ENCODE data around the gene CLCNKA.

GRCh38 chr1:16046842-16047241 lies 25.0 kb downstream of the CLCNKA start:
- TF ChIP-seq, protein P1, sequence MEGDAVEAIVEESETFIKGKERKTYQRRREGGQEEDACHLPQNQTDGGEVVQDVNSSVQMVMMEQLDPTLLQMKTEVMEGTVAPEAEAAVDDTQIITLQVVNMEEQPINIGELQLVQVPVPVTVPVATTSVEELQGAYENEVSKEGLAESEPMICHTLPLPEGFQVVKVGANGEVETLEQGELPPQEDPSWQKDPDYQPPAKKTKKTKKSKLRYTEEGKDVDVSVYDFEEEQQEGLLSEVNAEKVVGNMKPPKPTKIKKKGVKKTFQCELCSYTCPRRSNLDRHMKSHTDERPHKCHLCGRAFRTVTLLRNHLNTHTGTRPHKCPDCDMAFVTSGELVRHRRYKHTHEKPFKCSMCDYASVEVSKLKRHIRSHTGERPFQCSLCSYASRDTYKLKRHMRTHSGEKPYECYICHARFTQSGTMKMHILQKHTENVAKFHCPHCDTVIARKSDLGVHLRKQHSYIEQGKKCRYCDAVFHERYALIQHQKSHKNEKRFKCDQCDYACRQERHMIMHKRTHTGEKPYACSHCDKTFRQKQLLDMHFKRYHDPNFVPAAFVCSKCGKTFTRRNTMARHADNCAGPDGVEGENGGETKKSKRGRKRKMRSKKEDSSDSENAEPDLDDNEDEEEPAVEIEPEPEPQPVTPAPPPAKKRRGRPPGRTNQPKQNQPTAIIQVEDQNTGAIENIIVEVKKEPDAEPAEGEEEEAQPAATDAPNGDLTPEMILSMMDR (IDR thresholded peaks at IDR 0.05), result no peak
- TF ChIP-seq POLR2A (IDR thresholded peaks at IDR 0.05), result no peak

Data from testis (tissue), 2 donors.